HG03520 (cell line): ENCODE data around the gene AFDN.

Experiments used
- ATAC-seq: cut with Tn5 transposase; IDR thresholded peaks from one replicate; pipeline ENCODE4 v1.9.1; 2021; ENCODE audit warnings: mild to moderate bottlenecking, moderate library complexity; ENCODE audit not compliant: unreplicated experiment

Gene AFDN

GRCh38 chr6:167870321-167870720 lies 43.6 kb downstream of the AFDN start:
- ATAC-seq = no peak

- ATAC-seq = no peak
Observed at GRCh38 chr6:167872538-167873210, 46.0 kb downstream of the AFDN start.

GRCh38 chr6:167877994-167878779 lies 51.5 kb downstream of the AFDN start:
- ATAC-seq = no peak

- no peak for ATAC-seq
Observed at GRCh38 chr6:167879612-167880011, 52.9 kb downstream of the AFDN start.

- no peak for ATAC-seq
Observed at GRCh38 chr6:167881327-167881726, 54.6 kb downstream of the AFDN start.

- no peak for ATAC-seq
Observed at GRCh38 chr6:167882244-167882643, 55.5 kb downstream of the AFDN start.

- no peak for ATAC-seq
Observed at GRCh38 chr6:167888098-167888497, 61.4 kb downstream of the AFDN start.

- peak; percentile 74 for ATAC-seq
Observed at GRCh38 chr6:167892835-167893815, 66.4 kb downstream of the AFDN start.

- no peak for ATAC-seq
Observed at GRCh38 chr6:167894965-167895364, 68.3 kb downstream of the AFDN start.

GRCh38 chr6:167896648-167897047 lies 69.9 kb downstream of the AFDN start:
- ATAC-seq = no peak

GRCh38 chr6:167898673-167899311 lies 72.1 kb downstream of the AFDN start:
- peak; percentile 81 for ATAC-seq

- no peak for ATAC-seq
Observed at GRCh38 chr6:167904791-167905190, 78.1 kb downstream of the AFDN start.

- no peak for ATAC-seq
Observed at GRCh38 chr6:167906899-167907298, 80.2 kb downstream of the AFDN start.

- no peak for ATAC-seq
Observed at GRCh38 chr6:167907837-167908681, 81.3 kb downstream of the AFDN start.

GRCh38 chr6:167910007-167910406 lies 83.3 kb downstream of the AFDN start:
- no peak for ATAC-seq

GRCh38 chr6:167910652-167911051 lies 83.9 kb downstream of the AFDN start:
- ATAC-seq = no peak

GRCh38 chr6:167912494-167912893 lies 85.8 kb downstream of the AFDN start:
- no peak for ATAC-seq

GRCh38 chr6:167913699-167914098 lies 87.0 kb downstream of the AFDN start:
- ATAC-seq = no peak

- no peak for ATAC-seq
Observed at GRCh38 chr6:167915139-167915538, 88.4 kb downstream of the AFDN start.
